ENCODE results near the gene XRCC5. TPM values are rescaled to one million over a fixed set of nuclear protein-coding genes. Genes with fewer than 3 reads are reported as not detected.

The XRCC5 gene
- total RNA-seq, 2 donors from 2014 or later = 492 to 493 TPM

DNA sequence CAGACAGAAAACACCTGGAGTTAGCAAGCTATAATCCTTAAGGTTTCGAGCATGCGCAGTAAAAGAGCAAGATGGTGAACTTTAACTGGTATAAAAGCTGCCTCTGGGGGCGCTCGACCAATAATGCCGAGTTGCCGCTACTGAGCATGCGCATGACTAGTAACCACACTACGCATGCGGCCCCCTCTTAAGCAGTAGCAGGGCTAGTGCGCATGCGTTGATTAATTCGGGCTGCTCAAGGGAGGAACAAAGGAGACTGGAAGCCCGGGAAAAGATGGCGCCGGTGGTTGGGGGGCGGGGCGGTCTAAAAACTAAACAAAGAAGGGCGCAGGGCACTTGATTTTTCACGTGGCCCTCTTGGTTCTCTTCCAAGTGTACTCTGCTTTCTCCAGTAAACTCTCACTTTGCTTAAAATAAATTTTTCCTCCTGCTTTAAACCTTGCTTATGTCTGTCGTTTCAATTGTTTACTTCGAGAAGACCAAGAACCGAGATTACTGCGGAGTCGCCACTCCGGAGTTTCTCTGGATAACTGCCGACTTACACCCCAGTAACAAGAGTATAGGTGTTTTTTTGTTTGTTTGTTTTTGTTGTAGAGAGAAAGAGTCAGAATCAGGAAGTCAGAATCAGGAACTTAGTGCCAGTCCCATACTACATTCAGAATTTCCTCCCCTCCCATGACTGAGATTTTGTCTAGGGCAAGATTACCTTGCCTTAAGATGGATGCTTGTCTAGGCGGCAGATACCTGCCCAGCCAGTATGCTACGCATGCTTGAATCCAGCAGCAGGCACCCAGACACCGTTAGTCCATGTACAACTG, 5.8 kb downstream of the XRCC5 start:
- 22 to 26% methylated on average over 22 to 29 of the region's 29 CpGs for WGBS, 2 experiments (ENCODE audit: insufficient coverage in 1 of 2, insufficient read length in 1 of 2)
- H3K9ac ChIP-seq (ENCODE audit: extremely low read depth, low read length, poor library complexity, severe bottlenecking) = peak overlapping the region; percentile 89
- Mint-ChIP-seq H3K27me3 (ENCODE audit: insufficient read depth) (no peaks in the 10 kb centered on the region), H3K36me3 (ENCODE audit: low read depth) (peaks cover 88% of the 10 kb centered on the region), H3K27ac (peak overlapping the region; percentile 99), H3K4me3 (peak overlapping the region; percentile 65), H3K9me3 (no peaks in the 10 kb centered on the region), H3K4me1 (peaks cover 42% of the 10 kb centered on the region)
- peak overlapping the region; percentile 78 for H3K4me3 ChIP-seq (ENCODE audit: low read length)
- peaks cover 9% of the 10 kb centered on the region for H3K4me1 ChIP-seq (ENCODE audit: control insufficient read depth, insufficient read depth, low read length)
- H3K27me3 ChIP-seq (ENCODE audit: control insufficient read depth, insufficient read depth, low read length, poor library complexity, severe bottlenecking) = no peaks in the 10 kb centered on the region
- H3K36me3 ChIP-seq (ENCODE audit: control insufficient read depth, insufficient read depth, low read length) = peaks cover 91% of the 10 kb centered on the region
- TF ChIP-seq, protein P1, sequence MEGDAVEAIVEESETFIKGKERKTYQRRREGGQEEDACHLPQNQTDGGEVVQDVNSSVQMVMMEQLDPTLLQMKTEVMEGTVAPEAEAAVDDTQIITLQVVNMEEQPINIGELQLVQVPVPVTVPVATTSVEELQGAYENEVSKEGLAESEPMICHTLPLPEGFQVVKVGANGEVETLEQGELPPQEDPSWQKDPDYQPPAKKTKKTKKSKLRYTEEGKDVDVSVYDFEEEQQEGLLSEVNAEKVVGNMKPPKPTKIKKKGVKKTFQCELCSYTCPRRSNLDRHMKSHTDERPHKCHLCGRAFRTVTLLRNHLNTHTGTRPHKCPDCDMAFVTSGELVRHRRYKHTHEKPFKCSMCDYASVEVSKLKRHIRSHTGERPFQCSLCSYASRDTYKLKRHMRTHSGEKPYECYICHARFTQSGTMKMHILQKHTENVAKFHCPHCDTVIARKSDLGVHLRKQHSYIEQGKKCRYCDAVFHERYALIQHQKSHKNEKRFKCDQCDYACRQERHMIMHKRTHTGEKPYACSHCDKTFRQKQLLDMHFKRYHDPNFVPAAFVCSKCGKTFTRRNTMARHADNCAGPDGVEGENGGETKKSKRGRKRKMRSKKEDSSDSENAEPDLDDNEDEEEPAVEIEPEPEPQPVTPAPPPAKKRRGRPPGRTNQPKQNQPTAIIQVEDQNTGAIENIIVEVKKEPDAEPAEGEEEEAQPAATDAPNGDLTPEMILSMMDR (conservative IDR thresholded peaks at IDR 0.05) = peak; percentile 92
- no peaks in the 10 kb centered on the region for H3K9me3 ChIP-seq (ENCODE audit: control insufficient read depth, low read length)
- DNase-seq = peak; percentile 99
- peak overlapping the region; percentile 90 for H3K27ac ChIP-seq (ENCODE audit: low read depth, low read length)

DNA sequence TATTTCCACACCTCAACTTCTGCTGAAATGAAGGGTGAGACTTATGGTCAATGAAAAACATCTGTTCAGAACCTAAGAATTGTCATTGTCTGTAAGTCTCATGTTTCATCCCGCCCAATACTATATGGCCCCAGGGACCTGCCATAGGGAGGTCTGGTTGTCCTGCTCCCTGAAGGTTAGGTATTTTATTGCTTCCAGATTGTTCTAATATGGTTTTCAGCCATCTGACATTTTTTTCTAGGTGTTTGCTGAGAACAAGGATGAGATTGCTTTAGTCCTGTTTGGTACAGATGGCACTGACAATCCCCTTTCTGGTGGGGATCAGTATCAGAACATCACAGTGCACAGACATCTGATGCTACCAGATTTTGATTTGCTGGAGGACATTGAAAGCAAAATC, 7.3 kb downstream of the XRCC5 start:
- peak overlapping the region; percentile 53 for H3K27ac Mint-ChIP-seq
- WGBS, 2 experiments (ENCODE audit: insufficient coverage in 1 of 2, insufficient read length in 1 of 2) = 96 to 100% methylated on average over 1 of the region's 1 CpG
- Histone ChIP-seq H3K27me3 (ENCODE audit: control insufficient read depth, insufficient read depth, low read length, poor library complexity, severe bottlenecking) (no peaks in the 10 kb centered on the region), H3K4me3 (ENCODE audit: low read length) (peak overlapping the region; percentile 78), H3K9ac (ENCODE audit: extremely low read depth, low read length, poor library complexity, severe bottlenecking) (no peak overlapping the region), H3K4me1 (ENCODE audit: control insufficient read depth, insufficient read depth, low read length) (peaks cover 9% of the 10 kb centered on the region), H3K27ac (ENCODE audit: low read depth, low read length) (peak overlapping the region; percentile 8), H3K36me3 (ENCODE audit: control insufficient read depth, insufficient read depth, low read length) (peaks cover 96% of the 10 kb centered on the region), H3K9me3 (ENCODE audit: control insufficient read depth, low read length) (no peaks in the 10 kb centered on the region)
- no peaks in the 10 kb centered on the region for H3K9me3 Mint-ChIP-seq
- H3K27me3 Mint-ChIP-seq (ENCODE audit: insufficient read depth) = no peaks in the 10 kb centered on the region
- peaks cover 32% of the 10 kb centered on the region for H3K4me1 Mint-ChIP-seq
- H3K4me3 Mint-ChIP-seq = no peak overlapping the region
- peaks cover 90% of the 10 kb centered on the region for H3K36me3 Mint-ChIP-seq (ENCODE audit: low read depth)
- DNase-seq = no peak
- TF ChIP-seq, protein P1 (conservative IDR thresholded peaks at IDR 0.05) = no peak

- Histone ChIP-seq H3K9me3 (ENCODE audit: control insufficient read depth, low read length) (no peaks in the 10 kb centered on the region), H3K4me1 (ENCODE audit: control insufficient read depth, insufficient read depth, low read length) (peaks cover under 1% of the 10 kb centered on the region), H3K27me3 (ENCODE audit: control insufficient read depth, insufficient read depth, low read length, poor library complexity, severe bottlenecking) (no peaks in the 10 kb centered on the region), H3K4me3 (ENCODE audit: low read length) (no peak overlapping the region), H3K36me3 (ENCODE audit: control insufficient read depth, insufficient read depth, low read length) (peaks cover 96% of the 10 kb centered on the region), H3K27ac (ENCODE audit: low read depth, low read length) (no peak overlapping the region), H3K9ac (ENCODE audit: extremely low read depth, low read length, poor library complexity, severe bottlenecking) (no peak overlapping the region)
- no peaks in the 10 kb centered on the region for H3K27me3 Mint-ChIP-seq (ENCODE audit: insufficient read depth)
- peak overlapping the region; percentile 76 for H3K27ac Mint-ChIP-seq
- WGBS, 2 experiments (ENCODE audit: insufficient coverage in 1 of 2, insufficient read length in 1 of 2) = 96 to 97% methylated on average over 4 of the region's 4 CpGs
- H3K4me1 Mint-ChIP-seq = peaks cover 20% of the 10 kb centered on the region
- H3K4me3 Mint-ChIP-seq = no peak overlapping the region
- peaks cover 90% of the 10 kb centered on the region for H3K36me3 Mint-ChIP-seq (ENCODE audit: low read depth)
- H3K9me3 Mint-ChIP-seq = no peaks in the 10 kb centered on the region
- DNase-seq = no peak
- TF ChIP-seq, protein P1 (conservative IDR thresholded peaks at IDR 0.05) = no peak
Measured at GRCh38 chr2:216117561-216118340, 8.6 kb downstream of the XRCC5 start.
